G401.6 (cell line): ENCODE measurements around the gene LIMCH1.
"Not testable (repeated sequence)": the region's sequence is repeated elsewhere in the genome, so short reads cannot be mapped to it uniquely, and the experiment has no call there.

ENCODE experiments used
- FAIRE-seq: peaks from 2 replicates; lab custom pipeline; 2012; peaks lifted over from hg19 to GRCh38; lab: Jason Lieb, UNC

The LIMCH1 gene

DNA sequence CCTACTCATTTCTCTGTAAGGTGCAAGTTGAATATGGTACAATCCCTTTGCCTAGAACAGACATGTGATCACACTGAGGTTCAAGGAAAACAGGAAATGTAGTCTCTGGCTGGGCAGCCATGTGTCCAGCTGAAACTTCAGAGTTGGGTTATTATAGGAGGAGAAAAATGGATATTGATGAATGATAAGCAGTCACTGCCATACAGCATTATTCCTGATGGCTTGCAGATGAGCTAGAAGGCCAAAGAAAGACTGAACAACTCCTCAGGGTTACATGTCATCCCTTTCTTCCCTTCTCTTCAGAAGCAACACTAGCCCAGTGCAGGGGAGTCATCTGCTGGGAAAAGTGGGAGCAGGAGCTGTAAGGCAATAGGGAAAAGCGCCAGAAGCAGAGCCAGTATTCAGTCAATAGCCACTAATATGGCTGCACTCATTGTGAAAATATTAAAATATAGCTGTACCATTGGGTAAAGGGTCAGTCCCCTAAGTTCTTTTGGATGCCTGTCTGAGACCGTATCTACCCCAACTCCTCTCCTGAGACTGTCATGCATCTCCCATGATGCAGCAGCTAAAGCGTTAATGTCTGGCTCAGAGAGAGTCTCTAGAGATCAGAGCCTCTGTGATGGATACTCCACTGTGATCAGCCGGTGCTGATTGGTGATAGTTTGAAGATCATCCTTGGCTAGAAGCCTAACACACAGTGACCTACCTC lies 190.1 kb downstream of the LIMCH1 start:
- FAIRE-seq, result no peak

DNA sequence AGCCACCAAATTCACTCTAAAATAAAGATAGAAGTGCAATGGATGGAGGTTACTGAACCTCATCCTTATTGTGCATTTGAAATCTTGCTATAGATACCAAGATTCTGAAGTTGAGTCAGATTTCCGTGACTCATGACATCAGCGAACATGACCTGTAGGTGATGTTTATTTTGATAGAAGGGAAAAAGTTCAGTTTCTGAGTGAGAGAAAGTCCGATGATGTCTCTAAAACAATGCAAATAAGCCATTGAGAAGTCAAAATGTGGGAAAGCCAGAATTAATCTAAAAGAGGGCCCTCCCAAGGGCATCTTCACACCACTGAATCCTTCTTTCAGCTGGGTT lies 190.6 kb downstream of the LIMCH1 start:
- no peak for FAIRE-seq

DNA sequence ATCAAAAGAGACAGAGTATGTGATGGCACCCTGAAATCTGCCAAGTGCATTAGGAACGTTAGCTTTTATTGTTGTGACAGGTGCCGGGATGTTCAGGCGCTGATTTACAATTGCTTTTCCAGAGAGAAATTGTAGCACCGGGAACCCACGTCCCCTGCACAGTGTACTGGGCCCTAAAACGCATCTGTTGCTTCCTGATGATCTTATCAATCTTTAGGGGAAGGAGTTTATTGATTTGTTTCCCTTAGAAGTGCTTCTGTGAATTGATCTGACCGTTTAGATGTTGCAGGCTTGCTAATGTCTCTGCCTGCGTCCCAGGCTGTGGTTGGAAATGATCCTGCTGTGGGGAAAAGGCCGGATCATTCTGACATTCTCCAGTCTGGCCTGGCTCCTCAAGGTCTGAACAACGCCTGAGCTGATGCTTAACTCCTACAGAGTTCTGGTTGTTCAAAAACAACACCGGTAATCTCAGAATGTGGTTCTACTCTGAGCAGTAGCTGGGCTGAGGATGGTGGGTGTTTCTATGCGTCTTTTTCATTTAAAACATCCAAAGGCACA lies 193.7 kb downstream of the LIMCH1 start:
- no peak for FAIRE-seq

DNA sequence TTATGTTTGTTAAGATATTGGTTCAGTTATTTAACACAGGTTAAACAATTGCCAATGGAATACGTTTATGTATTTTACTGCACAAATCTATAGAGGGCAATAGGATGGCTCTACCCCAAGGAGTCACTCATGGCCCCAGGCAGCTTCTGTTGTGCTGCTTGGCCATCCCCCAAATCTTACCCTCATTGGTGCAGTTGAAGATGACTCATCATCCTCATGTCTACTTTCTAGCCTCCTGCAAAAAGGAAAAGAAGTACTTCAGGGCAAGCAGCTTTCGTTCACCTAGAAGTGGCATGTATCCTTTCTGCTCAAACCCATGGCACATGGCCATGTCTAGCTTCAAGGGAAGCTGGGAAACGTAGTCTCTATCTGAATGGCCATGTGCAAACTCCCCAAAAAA lies 196.4 kb downstream of the LIMCH1 start:
- no peak for FAIRE-seq

DNA sequence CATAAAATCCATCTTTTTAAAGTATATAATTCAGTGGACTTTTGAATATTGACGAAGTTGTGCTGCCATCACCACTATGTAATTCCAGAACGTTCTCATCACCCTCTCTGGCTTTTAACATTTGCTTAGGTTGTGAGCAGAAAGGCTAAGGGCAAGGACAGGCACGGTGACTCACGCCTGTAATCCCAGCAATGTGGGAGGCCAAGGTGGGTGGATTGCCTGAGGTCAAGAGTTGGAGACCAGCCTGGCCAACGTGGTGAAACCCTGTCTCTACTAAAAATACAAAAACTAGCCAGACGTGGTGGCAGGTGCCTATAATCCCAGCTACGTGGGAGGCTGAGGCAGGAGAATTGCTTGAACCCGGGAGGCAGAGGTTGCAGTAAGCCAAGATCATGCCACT lies 199.5 kb downstream of the LIMCH1 start:
- not testable (repeated sequence) for FAIRE-seq

DNA sequence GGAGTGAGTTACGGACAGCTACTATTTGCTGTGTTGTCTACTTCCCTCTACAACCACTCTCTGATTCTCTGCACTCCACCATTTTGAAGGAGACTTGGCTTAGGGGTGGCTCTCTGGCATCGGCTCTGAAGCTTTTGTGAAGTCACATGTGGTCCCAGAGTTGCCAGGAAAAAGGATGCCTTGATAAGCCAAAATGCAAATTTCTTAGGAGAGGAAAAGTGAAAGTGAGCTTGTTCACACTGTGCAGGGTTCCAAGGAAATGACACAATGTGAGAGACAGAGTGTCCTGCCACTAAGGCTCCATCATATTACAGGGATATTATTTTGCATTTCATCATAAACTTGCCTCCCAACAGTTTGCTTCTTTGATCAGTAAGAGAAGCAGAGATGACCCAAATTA lies 203.4 kb downstream of the LIMCH1 start:
- no peak for FAIRE-seq

DNA sequence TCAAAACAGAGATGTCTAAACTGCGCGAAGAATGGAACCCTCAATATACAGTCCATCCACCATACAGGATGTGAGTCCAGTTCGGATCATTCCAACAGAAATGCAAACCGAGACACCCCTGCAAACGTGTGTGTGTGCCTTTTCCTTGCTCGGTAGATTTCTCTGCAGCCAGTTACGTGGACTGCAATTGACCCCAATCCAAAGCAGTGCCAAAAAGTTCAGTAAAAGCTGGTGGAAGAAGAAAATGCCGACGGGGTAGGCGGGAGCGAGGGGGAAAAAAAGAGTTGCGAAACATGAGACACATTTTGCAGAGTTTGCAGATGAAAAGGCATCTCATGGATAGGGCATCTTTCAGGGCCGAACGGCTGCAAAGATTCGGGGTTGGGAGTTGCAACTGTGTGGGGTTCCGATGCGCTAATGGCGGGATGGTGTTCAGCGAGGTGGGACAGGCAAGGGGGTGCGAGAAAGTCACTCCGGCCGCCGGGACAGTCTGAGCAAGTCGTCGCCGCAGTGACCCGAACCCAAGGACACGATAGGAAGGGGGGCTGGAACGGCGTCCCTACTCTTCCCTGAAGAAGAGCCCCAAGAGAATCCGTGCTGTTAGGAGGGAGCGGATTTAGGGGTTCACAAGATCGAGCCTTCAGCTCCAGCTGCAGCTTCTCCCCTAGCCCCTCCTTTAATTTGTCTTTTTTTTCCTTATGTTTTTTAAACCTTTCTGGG lies 206.8 kb downstream of the LIMCH1 start:
- no peak for FAIRE-seq

DNA sequence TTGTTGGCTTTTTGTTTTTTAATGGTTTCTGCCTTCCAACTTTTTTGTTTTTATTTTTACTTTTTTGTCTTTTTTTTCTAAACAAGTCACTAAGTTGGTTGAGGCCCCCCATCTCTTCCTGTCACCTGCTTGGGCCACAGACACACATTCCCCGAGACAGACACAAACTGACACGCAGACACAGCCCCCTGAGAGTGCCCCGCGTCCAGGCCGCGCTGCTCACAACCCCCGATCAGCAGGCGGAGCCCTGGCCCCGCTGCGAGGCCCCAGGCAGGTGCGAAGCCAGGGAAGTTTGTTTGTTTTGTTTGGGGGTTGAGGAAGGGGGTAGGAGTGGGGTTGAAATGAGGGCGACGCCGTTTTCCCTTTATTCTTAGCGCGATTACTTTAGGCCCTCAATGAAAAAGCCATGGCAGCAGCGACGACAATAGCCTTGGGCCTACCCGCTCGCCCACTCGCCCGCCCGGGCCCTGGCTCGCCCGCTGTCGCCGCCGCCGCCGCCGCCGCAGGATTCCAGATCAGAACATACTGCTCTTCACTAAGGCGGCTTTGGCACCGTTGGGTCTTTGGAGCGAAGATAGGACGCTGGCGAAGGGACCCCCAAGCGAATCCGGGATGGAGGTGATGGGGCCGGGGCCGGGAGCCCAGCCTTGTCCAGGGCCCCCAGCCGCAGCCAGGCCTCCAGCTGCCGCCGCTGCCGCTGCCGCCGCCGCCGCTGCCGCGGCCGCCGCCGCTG lies 207.5 kb downstream of the LIMCH1 start:
- FAIRE-seq, result no peak

DNA sequence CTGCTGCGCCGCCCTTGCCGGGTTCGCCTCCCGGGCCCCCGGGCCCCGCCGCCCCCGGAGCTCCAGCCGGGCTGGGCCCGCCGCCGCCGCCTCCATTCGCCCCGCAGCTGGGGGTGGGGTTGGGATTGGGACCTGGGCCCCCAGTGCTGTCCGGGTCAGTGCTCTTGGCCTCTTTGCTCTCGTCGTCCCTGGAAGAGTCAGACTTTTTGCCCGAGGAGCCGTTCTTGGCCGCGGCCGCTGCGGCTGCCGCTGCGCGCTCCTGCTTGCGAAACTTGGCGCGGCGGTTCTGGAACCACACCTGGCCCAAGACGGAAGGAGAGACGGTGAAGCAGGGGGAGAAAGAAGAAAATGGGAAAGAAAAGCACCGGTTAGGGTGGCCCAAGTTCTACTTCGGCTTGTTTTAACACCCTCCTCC lies 208.1 kb downstream of the LIMCH1 start:
- no peak for FAIRE-seq

DNA sequence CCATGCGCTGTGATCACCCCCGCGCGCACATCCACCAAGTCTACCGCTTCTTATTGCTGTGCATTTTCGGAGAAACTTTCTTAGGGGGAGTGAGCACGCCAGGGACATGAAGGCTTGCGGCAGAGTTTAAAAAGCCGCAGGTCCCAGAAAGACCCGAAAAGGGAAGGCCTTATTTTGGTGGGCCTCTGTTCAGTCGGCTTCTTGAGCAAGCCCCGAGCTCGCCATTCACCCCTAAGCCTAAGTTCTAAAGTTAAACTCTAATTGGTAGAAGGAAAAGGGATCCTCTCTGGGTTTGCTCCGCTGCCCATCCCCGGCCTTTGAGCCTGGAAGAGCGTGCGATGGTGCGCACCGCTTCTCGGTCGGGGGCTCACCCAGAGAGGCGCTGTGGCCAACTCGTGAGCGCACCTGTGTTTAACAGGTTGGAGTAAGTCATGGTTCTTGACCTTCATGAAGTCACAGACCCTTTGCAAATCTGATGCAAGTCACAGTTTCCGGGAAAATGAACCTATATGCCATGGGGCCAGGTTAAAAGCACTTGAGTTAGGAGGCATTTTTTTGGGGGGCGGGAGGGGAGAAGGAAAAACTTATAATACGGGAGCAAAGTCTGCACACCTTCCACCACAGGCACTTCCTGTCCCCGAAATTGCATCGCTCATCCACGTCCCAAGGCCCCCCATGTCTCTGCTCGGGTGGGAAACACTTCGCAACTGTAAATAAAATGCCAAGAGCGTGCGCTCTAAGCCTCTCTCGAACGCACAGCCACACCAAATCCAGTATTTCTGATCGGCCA lies 208.7 kb downstream of the LIMCH1 start:
- no peak for FAIRE-seq

DNA sequence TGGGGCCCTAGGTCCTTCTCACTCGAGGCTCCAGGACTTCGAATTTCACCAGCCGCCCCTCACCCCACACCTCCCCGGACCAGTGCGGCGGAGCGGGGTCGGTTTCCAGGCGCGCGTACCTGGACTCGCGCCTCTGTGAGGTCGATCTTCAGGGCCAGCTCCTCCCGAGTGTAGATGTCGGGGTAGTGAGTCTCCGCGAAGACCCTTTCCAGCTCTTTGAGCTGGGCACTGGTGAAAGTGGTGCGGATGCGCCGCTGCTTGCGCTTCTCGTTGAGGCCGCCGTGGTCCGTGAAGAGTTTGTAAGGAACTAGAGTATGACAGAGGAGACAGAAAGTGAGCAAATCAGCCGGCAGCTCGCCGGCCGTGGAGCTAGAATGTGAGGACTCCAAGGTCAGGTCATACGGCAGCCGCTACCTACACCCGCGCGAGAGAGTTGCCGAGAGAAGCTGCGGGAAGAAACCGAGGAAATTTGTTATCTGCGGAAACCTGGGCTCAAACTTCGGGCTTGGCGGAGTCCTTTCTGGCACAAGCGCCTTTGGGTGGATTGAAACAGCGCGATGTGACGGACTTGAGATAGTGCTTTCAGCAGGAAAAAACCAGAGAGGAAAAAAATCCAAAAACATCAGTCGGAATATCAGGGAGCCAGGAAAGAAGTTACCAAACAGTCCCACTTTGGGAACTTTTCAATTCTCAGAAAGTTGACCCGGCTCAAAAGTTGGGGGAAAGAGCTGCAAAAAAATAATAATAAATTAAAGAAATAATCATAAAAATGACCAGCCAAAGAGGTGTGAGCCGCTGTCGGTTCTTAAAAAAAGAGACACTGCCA lies 209.5 kb downstream of the LIMCH1 start:
- no peak for FAIRE-seq

DNA sequence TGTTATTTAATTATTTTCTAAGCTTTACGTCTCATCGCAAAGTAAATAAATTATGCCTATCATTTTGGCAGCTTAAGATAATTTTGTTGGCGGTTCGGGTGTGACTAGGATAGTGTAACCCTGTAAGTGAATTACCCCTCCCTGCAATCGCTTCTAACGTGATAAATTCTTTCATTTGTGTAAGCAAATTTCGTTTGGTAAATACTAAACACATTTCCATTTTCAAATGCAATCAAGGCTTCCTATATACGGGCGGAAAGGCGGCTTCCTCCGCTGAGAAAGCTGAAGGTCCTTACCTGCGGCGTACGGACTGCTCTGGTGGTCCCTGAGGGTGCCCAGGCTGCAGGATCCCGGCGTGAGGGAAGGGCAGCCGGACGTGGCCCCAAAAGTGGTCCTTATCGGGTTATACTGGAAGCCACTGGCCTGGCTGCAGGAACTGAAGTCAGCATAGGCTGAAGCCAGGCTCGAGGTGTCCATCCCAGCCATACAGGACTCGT lies 210.2 kb downstream of the LIMCH1 start:
- no peak for FAIRE-seq

DNA sequence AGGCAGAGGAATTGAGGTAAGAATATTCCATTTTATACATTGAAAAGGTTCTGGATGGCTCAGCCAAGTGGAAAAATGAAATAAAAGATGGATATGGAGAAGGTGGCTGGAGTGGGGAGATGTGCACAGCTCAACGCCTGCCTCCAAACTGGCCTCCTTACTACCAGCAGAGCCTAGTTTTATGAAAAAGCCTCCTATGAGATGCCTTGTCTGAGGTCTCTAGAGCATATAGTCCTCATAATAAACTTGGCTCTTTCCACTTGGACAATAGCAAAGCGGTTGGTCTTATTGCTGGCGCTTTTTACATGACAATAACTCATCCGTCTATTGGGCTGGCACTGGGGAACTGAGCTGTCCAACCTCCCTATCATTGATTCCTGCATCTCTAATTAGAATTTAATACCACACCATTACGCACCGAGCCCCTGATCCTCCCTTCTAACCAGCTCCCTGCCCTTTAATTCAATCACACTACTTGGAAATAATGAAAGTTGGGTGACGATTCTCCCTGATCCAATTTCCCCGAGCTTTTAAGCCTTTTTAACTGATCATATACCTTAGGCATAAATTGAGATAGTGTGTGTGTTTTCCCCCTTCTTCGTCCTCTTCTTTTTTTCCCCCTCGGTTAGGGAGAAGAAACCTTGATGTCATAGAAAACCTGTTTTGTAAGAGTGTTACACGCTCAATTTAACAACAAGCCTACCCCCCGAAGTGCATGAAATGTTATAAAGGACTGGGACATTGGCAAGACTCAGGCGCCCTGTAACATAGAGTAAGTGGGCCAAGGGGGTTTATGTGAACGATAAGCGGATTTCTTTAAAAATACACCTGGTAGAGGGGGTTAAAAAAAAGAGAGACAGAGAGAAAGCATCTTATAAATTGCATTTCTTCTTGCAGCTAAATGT lies 210.9 kb downstream of the LIMCH1 start, which contains the start of gene PHOX2B:
TSS of gene PHOX2B (minus strand) at position 155 of the 905 bp plus-strand sequence. CDS start at position 40, 115 bp downstream.
- no peak for FAIRE-seq

DNA sequence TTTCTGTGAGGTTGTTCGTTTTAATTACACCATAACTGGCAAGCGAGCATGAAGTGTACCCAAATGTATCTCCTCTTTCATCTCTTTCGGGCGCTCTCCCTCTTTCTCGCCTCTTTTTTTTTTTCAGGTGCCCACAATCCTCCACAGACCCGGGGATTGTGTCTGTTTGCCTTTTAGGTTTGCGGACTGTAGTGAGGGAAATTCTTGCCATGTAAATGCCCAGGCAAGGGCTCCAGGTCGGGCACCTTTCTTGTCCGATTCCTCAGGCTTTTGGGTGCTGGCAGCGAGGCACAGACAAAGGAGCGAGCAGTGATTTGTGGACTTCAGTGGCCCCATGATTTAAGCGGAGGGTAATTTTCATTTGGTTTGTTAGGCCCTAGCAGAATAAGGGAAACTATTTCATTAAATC lies 211.7 kb downstream of the LIMCH1 start:
- FAIRE-seq, result no peak
